T-helper 2 cell treated with Interferon-gamma antibody and Interleukin-4, amounts not matched to agents 100 ng/mL and 5 ng/mL, for 36 hours (primary cell): ENCODE data around the gene PBX4. TPM values are rescaled to one million over a fixed set of nuclear protein-coding genes. Genes with fewer than 3 reads are reported as not detected.

Experiments
- intact Hi-C: fragments of 100-400 bp; cut with micrococcal nuclease; formaldehyde crosslinking; loops from one replicate; pipeline ENCODE4 v1.15.1; 2023
- total RNA-seq: library from RNA; stranded (reverse); gene quantifications from 2 replicates; pipeline ENCODE4 v1.2.3, GENCODE V29; 2022

The PBX4 gene
- total RNA-seq, 1 donor from 2014 or later: 26.0 TPM

DNA sequence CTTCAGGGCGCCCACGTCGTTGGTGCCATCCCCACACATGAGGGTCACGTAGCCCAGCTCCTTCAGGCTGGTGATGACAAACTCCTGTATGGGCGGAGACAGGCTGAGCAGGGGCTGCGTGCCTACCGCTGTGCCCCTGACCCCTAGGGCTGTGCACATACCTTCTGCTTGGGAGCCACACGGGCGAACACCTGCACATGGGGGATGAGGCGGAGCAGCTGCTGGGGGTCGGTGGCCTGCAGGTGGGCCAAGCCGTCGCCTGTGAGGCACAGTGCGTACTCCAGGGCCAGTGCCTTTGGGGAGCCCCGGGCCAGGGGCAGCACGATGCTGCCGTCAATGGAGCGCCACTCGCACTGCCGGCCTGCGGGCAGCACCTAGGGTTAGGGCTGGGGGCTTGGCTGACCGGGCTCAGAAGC is 31.1 kb upstream of the PBX4 start:
- intact Hi-C loops: no loop called here

DNA sequence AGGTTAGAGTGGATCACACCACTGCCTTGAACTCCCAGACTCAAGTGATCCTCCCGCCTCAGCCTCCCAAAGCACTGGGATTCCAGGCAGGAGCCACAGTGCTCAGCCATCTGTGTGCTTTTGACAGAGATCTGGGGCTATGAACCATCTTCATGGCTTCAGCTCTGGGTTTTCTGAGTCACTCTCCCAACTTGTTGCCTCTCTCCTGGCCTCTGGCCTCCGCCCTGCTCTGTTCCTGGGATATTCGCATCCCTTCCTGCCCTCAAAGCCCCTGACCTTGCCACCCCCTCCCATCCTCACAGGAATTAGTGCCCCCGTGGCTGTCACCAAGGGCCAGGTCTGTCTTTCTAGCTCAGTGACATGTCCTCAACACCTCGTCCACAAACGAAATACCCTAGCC is 30.7 kb upstream of the PBX4 start:
- intact Hi-C loops: no loop called here

DNA sequence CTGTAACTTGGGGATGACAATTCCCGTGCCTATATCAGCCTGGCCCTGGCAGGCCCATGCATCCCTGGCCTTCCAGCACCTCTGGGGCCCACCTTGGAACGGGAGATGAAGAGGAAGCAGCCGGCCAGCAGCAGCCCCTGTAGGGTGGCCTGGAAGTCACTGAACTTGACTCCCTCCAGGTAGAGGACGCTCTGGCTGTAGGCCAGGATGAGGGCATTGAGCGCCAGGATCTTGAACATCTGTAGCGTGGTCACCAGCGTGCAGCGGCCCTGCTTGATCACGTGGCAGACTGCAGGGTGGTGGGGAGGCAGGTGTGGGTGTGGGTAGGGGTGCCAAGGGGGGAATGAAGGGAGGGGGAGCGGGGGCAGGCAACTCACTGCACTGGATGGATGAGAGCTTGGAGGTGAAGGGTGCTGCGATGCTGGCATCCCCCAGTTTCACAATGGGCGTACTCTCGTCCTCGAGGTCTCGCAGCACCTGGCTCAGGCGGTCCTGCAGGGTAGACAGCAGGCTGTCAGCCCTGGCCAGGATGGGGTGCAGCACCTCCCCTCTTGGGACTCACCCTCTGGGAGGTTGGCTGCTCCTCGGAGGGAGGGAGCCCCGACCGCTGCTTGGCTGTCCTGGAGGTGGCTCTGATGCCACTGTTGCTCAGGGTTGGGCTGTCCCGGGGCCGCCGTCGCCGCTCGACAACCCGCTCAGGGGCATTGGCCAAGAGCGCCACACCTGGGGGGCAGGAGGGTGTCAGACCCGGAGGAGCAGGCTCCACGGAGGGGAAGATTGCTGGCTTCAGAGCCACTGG is 28.7 kb upstream of the PBX4 start:
- intact Hi-C loops: no loop called here

DNA sequence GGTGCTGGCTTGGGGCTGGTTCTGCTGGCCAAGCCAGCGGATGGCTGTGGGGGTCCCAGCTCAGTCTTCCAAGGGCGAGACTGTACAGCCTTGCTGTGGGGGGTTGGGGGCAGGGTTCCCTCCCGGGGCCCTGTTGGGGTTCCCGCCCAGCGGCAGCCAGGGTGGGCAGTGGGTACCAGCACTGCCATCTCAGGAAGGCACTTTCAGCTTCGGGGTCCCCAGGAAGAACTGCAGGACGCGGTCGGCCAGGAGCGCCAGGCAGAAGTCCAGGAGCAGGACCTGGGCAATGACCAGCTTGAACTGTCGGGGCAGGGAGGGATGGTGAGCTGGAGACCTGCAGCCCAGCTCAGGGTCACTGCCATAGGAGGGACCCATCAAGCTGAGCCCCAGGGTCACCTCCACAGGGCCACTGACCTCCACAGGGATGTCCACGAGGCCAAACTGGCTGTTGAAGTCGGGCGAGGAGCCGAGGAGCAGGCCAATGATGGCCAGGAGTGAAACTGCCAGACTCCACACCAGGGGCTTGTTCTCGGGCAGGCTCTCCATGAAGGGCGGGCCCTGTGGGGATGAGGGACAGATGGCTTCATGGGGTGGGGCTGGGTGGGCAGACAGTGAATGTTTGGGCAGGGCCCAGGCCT is 26.9 kb upstream of the PBX4 start:
- intact Hi-C loops: no loop called here

DNA sequence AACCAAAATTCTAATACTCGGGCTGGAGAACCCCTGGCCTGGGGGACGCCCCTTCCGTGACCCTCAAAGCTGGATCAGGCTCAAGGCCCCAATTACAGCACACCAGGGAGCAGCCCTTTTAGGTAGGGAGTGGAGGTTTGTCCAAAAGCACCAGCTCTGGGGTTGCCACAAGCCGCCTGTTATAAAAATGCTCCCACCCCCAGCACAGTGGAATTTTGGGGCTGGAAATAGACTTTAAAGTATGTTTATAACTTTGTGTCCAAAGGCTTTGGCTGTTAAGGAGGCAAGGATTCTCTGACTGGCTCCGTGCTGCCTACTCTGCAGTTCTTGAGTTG is 25.5 kb upstream of the PBX4 start:
- intact Hi-C loops: no loop called here

DNA sequence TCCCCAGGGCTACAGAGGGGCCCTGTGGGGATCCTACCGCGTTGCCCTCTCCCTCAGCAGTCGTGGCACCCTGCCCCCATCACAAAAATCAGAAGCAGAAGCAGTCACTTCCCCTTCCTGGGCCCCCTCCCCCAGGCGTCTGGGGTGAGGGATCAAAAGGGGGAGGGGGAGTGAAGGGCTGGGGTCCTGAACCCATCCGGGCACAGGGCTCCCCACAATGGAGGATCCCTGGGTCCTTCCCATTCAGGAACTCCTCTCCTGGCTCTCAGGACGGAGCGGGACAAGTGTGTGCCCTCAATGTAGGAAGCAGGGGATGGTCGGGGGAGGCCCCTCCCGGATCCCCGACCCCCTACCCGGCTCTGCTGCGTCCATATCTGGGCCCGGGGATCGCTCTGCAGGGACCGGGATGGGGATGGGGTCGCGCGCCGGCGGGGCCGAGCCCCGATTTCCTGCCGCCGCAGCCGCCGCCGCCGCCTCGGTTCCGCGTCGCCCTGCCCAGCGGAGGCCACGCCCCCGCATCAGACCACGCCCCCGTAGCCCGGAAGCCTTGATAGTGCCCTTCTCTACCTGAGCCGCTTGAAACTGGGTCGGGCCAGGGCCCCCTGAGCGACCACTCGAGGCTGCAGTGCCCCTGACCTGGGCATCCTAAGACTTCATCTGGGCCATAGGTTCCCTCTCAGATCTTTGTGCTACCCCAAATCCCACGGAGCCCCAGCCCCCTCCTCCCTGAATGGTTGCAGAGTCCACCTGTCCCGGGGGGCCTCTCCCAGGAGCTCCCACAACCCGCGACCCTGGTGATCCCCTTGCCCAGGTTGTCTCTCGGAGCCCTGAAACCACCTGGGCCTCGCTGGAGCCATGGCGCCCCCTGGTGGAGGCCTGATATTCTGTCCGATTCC is 24.9 kb upstream of the PBX4 start, which contains the start of gene GMIP:
GMIP (minus strand) TSS at position 500 of the 896 bp plus-strand sequence; CDS start at position 372, 128 bp downstream.
- intact Hi-C loops: loop anchor here (1.0 to 2.0 kb wide), 7 partner anchors 16 to 316 kb away; partner anchors contain the start of gene PBX4

DNA sequence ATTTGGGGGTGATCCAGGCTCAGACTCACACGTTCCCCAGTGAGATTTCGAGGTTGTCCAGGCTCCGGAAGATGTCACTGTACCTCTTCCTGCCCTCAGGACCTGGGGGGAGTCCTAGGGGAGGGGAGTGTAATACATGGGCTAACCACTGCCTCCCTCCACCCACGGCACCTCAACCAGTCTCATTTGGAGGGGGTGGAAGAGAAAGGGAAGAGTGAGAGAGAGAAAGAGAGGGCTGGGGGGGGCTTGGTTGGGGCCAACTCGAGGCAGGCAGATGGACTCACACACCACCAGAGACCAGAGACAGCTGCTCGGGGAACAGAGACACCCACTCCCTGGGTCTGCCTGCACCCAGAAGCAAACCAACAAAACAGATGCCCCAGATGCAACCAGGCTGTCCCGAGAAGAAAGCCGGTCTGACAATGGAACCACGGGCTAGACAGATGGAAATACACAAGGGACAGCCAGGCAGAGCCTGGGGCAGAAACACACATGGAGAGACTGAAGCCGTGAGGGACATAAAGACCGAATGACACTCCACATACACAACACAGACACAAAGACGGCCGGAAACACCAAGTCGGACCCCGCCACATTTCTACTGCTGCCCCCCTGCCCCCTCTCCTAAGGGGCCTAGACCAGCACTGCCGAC is 24.1 kb upstream of the PBX4 start:
- intact Hi-C loops: loop anchor here (1.0 to 2.0 kb wide), 7 partner anchors 15 to 317 kb away; partner anchors contain the start of gene PBX4

DNA sequence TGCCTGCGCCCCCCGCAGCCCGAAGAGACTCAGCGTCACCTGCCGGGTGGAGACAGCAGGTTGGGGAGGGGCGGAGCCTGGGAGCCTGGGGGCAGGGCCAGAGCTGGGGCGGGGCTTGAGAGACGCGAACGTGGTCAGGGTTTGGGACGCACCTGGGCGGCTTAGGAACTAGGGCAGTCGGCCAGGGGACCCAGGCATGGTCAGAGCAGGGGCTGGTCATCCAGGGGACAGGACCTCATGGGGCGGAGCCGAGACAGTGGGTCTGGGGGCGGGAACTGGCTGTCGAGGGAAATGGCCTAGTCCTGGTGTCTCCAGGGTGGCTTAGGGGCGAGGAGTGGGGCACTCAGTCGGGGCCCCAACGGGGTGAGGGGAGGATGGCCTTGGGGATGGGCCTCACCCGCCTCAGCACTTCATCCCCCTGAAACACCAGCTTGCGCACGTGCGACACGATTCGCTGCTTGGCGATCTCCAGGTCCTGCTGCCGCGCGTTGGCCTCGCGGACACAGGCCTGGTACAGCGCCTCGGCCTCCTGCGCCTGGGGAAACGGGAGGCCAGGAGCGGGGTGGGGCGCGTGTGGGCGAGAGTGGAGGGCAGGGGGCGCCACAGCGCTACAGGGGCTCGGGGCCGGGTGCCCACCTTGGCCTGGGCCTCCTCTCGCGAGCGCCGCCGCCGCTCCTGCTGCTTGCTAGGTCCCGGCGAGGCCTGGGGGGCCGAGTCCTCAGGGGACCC is 19.2 kb upstream of the PBX4 start:
- intact Hi-C loops: no loop called here

DNA sequence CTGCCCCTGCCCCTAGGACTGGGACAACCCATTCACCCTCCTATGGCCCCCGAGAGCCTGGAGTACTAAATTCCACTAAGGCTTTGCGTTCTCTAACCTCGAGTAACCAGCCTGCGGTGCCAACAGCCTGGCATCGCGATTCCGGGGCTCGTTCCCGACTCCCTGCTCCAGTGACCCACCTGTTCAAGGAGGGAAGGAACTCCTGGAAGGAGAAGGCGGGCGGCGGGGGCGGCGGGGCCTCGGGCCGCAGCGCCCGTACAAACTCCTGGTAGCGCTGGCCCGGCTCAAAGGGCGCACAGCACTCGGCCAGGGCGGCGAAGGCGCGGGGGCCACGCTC is 18.7 kb upstream of the PBX4 start:
- intact Hi-C loops: no loop called here

DNA sequence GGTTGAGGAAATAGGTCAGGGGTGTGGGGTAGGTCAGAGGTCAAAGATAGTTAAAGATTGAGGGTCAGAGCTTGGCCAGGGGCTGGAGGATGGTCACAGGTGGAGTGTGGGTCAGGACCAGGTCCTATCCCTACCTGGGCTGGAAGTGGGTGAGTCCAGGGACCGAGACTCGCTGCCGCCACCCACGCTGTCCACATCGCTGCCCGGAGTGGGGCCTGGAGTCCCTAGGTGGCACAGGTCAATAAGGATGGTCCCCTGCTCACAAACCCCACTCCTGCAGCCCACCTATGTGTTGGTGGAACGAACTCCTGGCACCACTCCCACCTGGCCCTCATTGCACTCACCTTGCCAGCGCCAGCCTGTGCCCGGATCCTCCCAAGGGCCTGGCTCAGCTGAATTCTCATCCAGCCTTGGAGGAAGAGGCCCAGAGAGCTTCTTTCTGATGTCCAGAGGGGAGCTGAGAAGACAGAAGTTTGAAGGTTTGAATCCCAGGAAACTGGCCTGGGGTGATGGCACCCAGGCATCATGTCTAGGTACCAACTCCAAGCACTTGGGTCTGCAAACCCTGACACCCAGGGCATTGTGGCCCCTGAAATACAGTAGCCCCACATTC is 18.2 kb upstream of the PBX4 start:
- intact Hi-C loops: no loop called here

DNA sequence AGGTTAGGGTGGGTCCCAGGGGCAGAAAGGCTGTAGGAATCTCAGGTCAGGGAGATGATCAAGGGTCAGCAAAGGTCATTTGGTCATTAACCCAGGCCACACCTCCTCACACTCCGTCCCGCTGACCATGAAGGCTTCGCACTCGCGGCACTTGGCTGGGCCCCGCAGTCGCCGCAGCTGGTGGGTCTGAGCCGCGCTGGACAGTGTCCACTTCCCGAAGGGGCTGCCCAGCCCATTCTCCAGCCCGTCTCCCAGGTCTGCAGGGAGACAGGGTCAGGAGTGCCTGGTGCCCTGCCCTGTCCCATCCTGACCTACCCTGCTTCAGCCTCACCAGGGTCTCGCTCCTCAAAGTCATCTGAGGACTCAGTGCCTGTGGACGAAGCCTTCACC is 16.8 kb upstream of the PBX4 start:
- intact Hi-C loops: no loop called here

DNA sequence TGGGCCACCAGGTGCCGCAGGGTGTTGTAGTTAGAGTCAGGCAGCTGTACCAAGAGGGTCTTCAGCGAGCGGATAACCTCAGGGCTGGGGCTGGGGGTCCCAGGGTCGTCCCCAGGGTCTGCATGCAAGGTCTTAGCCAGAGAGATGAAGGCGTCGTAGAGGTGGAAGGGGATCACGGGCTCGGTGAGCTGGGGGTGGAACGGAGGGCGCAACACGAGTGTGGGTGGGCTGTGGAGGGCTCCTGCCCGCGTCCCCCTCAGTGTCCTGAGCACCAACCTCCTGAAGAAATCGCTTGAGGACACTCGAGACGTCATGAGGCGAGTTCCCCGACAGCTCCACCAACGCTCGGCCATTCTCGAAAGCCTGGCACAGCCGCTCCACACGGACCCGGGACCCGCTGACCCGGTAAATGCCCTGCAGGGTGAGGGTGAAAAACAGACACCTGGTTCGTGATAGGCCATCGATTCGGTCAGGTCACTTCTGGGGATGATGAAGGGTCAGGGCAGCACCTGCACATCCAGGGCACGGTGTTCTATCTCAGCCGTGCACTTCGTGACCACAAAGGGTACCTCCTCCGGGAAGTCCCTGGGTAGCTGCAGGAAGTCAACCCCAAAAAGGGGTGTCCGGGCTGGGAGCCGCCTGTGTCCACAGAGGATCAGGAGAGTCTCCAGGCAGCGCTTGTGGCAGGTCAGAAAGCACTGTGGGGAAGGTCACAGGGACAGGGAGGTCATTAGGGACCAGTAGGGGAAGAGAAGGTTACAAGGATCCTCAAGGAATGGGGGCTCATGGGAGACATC is 16.2 kb upstream of the PBX4 start:
- intact Hi-C loops: no loop called here

DNA sequence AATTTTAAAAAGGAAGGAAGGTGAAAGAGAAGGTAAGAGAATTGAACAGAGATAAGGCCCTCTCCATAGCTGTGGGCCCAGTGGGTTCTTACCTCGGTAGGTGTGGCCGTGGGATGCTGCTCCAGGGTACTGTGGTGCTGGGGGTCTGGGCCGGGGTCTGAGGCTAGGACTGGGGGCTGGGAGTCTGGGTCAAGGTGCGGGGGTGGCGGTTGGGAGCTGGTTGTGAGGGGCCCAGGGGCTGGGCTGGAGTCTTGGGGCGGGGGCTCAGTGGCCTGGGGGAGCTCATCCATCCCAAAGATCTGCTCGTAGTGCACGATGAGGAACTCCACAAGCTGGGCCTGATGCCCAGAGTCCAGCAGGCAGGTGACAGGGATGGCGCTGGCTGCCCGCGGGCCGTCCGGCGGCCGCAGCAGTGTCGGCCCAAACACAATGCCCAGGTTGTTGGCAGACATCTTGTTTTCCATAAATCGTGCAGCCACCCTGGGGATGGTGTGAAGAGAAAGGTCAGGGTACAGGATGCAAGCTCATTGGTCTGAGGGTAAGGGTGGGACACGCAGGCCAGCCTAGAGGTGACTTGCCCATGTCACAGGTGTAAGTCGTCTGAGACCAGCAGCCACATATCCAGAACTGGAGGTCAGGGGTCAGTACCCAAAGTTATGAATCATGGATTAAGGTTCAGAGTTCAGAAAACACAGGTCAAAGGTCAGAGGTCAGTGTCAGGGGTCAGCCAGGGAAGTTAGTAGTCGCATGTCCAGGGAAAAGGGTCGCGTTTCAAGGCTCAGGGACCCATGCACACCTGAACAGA is 15.4 kb upstream of the PBX4 start:
- intact Hi-C loops: no loop called here

DNA sequence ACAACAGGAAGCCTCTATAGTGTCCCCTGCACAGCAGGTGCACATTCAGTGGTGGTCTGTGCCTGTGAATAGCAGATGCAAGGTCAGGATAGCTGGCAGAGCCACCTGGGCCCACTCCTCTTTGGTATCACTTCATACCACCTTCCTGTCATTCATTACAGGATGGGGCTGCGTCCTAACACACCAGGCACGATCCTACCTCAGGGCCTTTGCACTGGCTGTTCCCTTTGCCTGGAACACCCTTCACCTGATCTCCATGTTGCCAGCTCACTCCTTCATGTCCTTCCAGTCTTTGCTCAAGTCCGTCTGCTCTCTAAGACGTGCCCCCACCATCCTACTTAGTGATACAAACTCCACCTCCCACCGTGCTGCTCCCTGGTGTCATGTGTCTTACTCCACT is 14.2 kb upstream of the PBX4 start:
- intact Hi-C loops: no loop called here

DNA sequence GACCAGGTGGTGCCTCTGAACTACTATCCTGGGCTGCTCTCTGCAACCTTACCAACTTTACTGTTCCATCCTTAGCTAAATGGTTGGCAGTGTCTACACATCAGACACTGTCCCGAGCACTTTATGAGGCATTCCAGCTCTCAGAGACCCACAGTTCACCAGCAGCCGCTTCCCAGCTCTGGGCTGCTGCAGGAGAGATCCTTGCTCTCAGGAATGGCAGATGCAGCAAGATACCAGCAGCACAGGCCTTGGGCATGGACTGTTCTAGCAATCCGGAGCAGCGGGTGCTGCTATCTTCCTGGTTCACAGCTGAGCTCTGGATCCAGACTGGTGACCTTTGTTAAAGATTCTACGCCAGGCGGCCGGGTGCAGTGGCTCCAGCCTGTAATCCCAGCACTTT is 12.9 kb upstream of the PBX4 start:
- intact Hi-C loops: no loop called here

DNA sequence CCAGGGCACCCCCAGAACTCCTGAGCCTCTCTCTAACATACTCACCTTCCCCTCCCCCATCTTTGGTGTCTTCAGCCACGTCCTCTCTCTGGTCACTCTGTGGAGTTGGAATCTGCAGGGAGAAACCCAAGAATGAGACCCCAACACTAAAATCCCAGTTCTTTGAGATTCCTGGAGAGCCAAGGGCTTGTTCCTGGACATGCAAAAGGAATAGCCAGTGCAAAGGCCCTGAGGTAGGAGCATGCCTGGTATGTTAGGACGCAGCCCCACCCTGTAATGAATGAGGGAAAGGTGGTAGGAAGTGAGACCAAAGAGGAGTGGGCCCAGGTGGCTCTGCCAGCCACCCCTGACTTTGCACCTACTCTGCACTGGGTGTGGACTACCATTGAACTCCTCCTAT is 11.9 kb upstream of the PBX4 start:
- intact Hi-C loops: no loop called here

DNA sequence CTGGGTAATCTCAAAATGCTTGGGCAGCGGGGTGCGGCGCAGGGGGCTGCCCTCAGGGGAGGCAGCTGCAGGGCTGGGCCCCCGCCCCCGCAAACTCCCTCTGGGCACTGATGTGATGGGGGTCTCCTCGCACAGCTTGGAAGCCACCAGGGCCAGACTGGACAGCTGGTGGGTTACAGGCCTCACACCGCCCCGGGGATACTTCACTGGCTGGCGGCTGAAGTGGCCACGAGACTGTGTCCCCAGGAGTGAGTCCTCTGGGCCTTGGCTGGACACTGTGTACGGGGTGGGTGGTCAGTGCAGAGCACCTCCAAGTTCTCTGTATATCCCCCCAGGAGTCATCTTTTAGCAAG is 11.6 kb upstream of the PBX4 start:
- intact Hi-C loops: no loop called here

DNA sequence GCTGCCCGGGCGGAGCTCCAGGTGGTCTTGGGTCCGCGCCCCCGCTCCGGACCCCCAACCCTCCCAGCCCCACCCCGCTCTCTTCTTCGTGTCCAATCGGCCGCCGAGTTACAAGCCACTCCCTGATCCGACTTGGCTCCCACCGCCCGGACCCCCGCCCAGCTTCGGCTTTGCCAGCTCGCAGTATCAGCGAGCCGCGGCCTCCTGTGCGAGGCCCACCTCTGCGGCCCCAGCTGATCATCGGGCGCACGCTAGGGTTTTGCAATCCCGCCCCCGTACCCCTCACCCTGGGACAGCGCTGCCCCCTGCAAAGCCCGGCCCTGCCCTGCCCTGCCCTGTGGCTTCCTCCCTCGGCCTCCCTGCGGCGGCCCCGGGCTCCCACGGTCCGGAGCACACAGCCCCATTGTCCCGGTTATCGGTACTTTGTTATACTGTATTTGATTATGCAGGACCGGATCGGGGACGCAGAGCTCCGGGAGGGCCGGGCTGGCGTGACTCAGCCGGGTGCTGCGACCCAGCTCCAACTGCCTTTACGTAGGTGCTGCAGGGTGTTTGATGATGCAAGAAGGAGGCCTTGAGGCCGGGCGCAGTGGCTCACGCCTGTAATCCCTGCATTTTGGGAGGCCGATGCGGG is 10.1 kb upstream of the PBX4 start:
- intact Hi-C loops: loop anchor here (1.0 to 5.0 kb wide), 2 partner anchors 10 to 86 kb away; partner anchors contain the start of gene PBX4
